Right lobe of liver (tissue), 6 donors: ENCODE data around the gene LRWD1. TPM values are rescaled to one million over a fixed set of nuclear protein-coding genes. Genes with fewer than 3 reads are reported as not detected.

Experiments
- ATAC-seq, 4 donors: fragments of 200-7000 bp; cut with Tn5 transposase; one replicate each; pipeline ENCODE4 v1.9.1; 2020; ENCODE audit warnings: mild to moderate bottlenecking in 4 of 4, moderate library complexity in 4 of 4
- DNase-seq, 3 donors: peaks; one replicate each; pipeline ENCODE4 v3.0.0-alpha.2; 2020
- H3K27ac ChIP-seq, 3 donors: fragments of 200-600 bp; one replicate each; pipeline ENCODE4 v1.8.0; 2022
- H3K27me3 ChIP-seq, 2 donors: fragments of 200-600 bp; one replicate each; pipeline ENCODE4 v1.8.0; 2022
- H3K36me3 ChIP-seq, 4 donors: fragments of 200-600 bp; sonication (generic) in 1 of 4; one replicate each; pipeline versions ENCODE4 v1.5.1 to v1.8.0; 2017 to 2022; ENCODE audit warnings: control low read depth in 1 of 4
- H3K4me1 ChIP-seq, 4 donors: fragments of 200-600 bp; sonication (generic) in 1 of 4; one replicate each; pipeline versions ENCODE4 v1.5.1 to v1.8.0; 2017 to 2022; ENCODE audit warnings: control low read depth in 1 of 4
- H3K4me3 ChIP-seq, 3 donors: fragments of 200-600 bp; one replicate each; pipeline ENCODE4 v1.8.0; 2022
- H3K9me3 ChIP-seq, 4 donors: fragments of 200-600 bp; sonication (generic) in 1 of 4; one replicate each; pipeline versions ENCODE4 v1.5.1 to v1.8.0; 2017 to 2022; ENCODE audit warnings: control low read depth in 1 of 4
- POLR2A ChIP-seq: fragments of 450-650 bp; IDR thresholded peaks from one replicate; pipeline ENCODE4 v1.6.1; 2017; ENCODE audit warnings: antibody characterized with exemption, mild to moderate bottlenecking
- WGBS: methylation state at CpG from one replicate; pipeline ENCODE4 v1.1.6; 2018; ENCODE audit warnings: low coverage, low lambda C conversion rate; ENCODE audit not compliant: insufficient coverage; ENCODE audit errors: missing lambda C conversion rate; 5-methylcytosine and 5-hydroxymethylcytosine counted together
- intact Hi-C, 2 donors: fragments of 100-400 bp; cut with DNase I; formaldehyde crosslinking; loops; one replicate each; pipeline versions ENCODE4 v1.11.2 to v1.14.1; 2022
- long read RNA-seq: library from polyadenylated mRNA; unstranded; transcript quantifications from one replicate; pipeline ENCODE4 v2.0.0, GENCODE V29; 2019
- total RNA-seq, 6 experiments: library from RNA; depleted of rRNA in 2 of 6; stranded (reverse); fragments of >200 nt in 2 of 6; fragmentation: NEBNext Ultra II Directional in 3 of 6; extraction: Animal tissue kit (Norgen Biotek cat#: 25700) in 3 of 6; gene quantifications; one replicate each; pipeline versions ENCODE4 v1.1.0 to v1.2.4, GENCODE V29; 2016 to 2023
- TF ChIP-seq, protein P1 (sequence below), 4 donors: fragments of 200-600 bp in 3 of 4; fragments of 450-650 bp in 1 of 4; IDR thresholded peaks; one replicate each; pipeline versions ENCODE4 v1.5.1 to v1.8.0; 2016 to 2022; ENCODE audit warnings: antibody characterized with exemption in 4 of 4, mild to moderate bottlenecking in 2 of 4
- donor health status: DM: no; HTN: yes; CAD: no.
- donor health status: DM: no; HTN: no; CAD: no.
- donor health status: DM: no; HTN: no; CAD: no.
- donor health status: DM: no; HTN: yes; CAD: no.
- donor health status: DM: no; HTN: yes; CAD: no.

Gene LRWD1
- total RNA-seq = 10 to 100 TPM in 4 of 6 experiments, 1 to 10 TPM in 2; 8.3 to 15.5 (median 12.9) TPM
- long read RNA-seq, partial matches to known transcripts = 0 of 1 reads
- long read RNA-seq, other reads (novel, unspliced or antisense) = 1 of 1 reads

DNA sequence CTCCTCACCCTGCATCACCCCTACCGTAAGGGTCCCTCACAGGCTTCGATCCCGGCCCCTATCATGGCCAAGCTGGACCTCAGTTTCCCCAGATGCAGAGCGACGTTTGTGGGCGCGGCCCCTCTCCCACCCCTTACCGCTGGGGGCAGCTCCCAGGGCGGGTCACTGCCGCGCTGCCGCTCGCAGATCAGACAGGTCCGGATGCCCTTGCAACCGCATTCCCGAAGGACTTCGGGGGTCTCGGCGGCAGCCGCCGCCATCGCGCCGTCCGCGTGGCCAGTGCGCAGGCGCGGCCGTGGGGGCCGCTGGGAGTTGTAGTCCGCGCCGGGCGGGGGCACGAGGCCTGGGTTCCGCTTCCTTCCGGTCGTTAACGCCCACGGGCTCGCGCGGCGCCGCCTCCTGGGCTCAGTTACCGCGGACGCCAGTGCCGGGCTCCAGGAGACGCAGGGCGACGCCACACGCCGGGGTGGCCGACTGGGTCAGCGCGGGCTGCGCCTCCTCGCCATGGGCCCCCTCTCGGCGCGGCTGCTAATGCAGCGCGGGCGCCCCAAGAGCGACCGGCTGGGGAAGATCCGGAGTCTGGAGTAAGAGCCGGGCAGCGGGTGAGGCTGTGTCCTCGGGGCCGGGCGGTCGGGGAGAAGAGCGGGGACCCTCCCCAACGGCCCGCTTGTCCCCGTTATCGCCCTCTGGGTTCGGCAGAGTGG lies at the start of gene LRWD1, which contains the start of gene ALKBH4:
TSS of gene LRWD1 (plus strand) at position 408 of the 704 bp plus-strand sequence. CDS start at position 505, 97 bp downstream.
TSS of gene ALKBH4 (minus strand) at position 287 of the 704 bp plus-strand sequence. CDS start at position 260, 27 bp downstream.
- intact Hi-C loops = no loop called here
- 0% methylated on average over 7 of the region's 81 CpGs for WGBS
- H3K4me1 ChIP-seq = peaks cover 0 to 27% (median 10%) of the 10 kb centered on the region in 4 donors
- H3K4me3 ChIP-seq = peak within 1 kb of the TSS; percentile 83 to 94 (median 94)
- ATAC-seq = peak; percentile 90 to 96 (median 93)
- TF ChIP-seq, protein P1, sequence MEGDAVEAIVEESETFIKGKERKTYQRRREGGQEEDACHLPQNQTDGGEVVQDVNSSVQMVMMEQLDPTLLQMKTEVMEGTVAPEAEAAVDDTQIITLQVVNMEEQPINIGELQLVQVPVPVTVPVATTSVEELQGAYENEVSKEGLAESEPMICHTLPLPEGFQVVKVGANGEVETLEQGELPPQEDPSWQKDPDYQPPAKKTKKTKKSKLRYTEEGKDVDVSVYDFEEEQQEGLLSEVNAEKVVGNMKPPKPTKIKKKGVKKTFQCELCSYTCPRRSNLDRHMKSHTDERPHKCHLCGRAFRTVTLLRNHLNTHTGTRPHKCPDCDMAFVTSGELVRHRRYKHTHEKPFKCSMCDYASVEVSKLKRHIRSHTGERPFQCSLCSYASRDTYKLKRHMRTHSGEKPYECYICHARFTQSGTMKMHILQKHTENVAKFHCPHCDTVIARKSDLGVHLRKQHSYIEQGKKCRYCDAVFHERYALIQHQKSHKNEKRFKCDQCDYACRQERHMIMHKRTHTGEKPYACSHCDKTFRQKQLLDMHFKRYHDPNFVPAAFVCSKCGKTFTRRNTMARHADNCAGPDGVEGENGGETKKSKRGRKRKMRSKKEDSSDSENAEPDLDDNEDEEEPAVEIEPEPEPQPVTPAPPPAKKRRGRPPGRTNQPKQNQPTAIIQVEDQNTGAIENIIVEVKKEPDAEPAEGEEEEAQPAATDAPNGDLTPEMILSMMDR (IDR thresholded peaks at IDR 0.05) = peak in 3 of 4 donors; percentile 22 to 31 (median 23)
- peak; percentile 87 for TF ChIP-seq POLR2A
- H3K27ac ChIP-seq = peak within 1 kb of the TSS; percentile 39 to 52 (median 41)
- no peaks in the 10 kb centered on the region for H3K27me3 ChIP-seq
- no peaks in the 10 kb centered on the region for H3K9me3 ChIP-seq
- peak; percentile 96 to 97 (median 97) for DNase-seq
- H3K36me3 ChIP-seq = no peaks in the 10 kb centered on the region

DNA sequence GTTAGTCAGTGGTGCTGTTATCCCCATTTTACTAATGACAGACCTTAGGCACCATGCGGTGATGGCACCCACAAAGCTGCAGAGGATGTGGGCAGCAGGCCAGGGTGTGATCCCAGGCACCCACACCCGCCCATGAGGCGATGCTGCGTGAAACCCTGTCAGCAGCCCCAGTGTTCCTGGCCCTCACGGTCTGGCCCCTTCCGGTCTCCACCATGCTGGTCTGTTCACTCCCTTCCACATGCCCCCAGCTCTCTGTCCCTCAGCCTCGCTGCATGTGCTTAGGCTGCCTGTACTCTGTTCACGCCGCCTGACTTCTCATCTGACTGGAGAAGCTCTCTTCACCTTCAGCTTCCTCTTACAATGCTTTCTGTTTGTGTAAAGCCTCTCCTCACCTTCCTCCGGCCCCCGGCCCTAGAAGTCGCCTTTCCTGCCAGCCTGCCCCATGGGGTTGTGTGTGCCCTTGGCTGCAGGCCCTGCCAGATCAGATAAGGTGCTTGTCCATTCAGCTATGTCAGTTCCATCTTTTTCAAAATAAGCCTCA lies 49.0 kb upstream of the LRWD1 start:
- peaks cover 0 to 27% (median 2%) of the 10 kb centered on the region in 4 donors for H3K36me3 ChIP-seq
- DNase-seq (no peak), ATAC-seq (peak; percentile 13 to 49 (median 45))
- intact Hi-C loops = no loop called here
- TF ChIP-seq POLR2A = no peak
- TF ChIP-seq, protein P1 (IDR thresholded peaks at IDR 0.05) = no peak
- H3K4me3 ChIP-seq = no peak overlapping the region
- peak overlapping the region in 1 of 3 donors; percentile 5 for H3K27ac ChIP-seq
- H3K9me3 ChIP-seq = no peaks in the 10 kb centered on the region
- no peaks in the 10 kb centered on the region for H3K27me3 ChIP-seq
- 44% methylated on average over 3 of the region's 12 CpGs for WGBS
- no peaks in the 10 kb centered on the region for H3K4me1 ChIP-seq

DNA sequence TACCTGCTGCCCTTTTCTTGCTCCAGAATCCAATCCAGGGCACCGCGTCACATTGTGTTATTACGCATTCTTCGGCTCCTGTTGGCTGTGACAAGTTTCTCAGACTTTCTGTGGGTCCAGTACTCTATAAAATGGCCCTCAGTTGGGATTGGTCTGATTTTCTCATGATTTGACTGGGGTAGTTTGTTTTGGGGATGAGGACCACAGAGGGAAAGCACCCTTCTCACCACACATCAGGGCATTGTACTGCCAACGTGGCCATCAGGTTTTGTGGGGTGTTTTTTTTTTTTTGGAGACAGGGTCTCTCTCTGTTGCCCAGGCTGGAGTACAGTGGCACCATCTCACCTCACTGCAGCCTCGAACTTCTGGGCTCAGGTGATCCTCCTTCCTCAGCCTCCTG lies 48.4 kb upstream of the LRWD1 start:
- 86% methylated on average over 6 of the region's 6 CpGs for WGBS
- no peak for TF ChIP-seq POLR2A
- TF ChIP-seq, protein P1 (IDR thresholded peaks at IDR 0.05) = no peak
- H3K9me3 ChIP-seq = no peaks in the 10 kb centered on the region
- H3K4me1 ChIP-seq = no peaks in the 10 kb centered on the region
- no peak for ATAC-seq
- H3K36me3 ChIP-seq = peaks cover 0 to 28% (median 2%) of the 10 kb centered on the region in 4 donors
- H3K27me3 ChIP-seq = no peaks in the 10 kb centered on the region
- no peak overlapping the region for H3K27ac ChIP-seq
- intact Hi-C loops = no loop called here
- H3K4me3 ChIP-seq = no peak overlapping the region
- DNase-seq = no peak

DNA sequence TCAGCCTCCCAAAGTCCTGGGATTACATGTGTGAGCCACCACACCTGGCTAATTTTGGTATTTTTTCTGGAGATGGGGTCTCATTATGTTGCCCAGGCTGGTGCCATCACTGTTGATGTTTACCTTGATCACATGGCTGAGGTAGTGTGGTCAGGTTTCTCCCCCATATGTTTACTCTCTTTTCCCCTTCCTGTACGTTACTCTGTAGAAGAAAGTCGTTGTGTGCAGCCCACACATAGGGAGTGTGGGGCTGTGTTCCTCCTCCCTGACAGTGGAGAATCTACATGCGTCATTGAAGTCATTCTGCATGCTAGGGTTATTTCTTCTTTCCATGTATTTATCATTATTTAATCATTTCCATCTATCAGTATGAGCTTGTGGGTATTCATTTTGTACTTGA lies 47.7 kb upstream of the LRWD1 start:
- WGBS = 55% methylated on average over 3 of the region's 3 CpGs
- intact Hi-C loops = no loop called here
- DNase-seq (no peak), ATAC-seq (no peak)
- no peak overlapping the region for H3K27ac ChIP-seq
- no peak for TF ChIP-seq POLR2A
- TF ChIP-seq, protein P1 (IDR thresholded peaks at IDR 0.05) = no peak
- no peaks in the 10 kb centered on the region for H3K9me3 ChIP-seq
- no peaks in the 10 kb centered on the region for H3K27me3 ChIP-seq
- H3K4me1 ChIP-seq = no peaks in the 10 kb centered on the region
- peaks cover 0 to 31% (median 2%) of the 10 kb centered on the region in 4 donors for H3K36me3 ChIP-seq
- H3K4me3 ChIP-seq = no peak overlapping the region
